ENCODE data around the gene ZER1.

Gene ZER1

DNA sequence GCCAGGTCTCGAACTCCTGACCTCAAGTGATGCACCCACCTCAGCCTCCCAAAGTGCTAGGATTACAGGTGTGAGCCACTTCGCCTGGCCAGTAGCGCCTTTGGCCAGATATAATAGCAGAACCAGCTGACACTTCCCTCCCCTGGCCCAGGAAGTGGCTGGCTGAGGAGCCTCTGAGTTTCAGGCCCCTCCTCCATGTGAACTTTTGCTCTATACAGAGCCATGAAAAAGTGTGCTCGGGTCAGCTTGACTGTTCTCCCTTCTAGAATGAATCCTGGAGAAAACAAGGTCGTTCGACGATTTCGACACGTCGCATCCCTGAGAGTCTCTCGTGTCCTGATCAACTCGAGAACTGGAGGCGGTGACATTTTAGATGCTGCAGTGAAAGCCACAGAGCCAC is 39.2 kb downstream of the ZER1 start:
- no peak for FAIRE-seq

DNA sequence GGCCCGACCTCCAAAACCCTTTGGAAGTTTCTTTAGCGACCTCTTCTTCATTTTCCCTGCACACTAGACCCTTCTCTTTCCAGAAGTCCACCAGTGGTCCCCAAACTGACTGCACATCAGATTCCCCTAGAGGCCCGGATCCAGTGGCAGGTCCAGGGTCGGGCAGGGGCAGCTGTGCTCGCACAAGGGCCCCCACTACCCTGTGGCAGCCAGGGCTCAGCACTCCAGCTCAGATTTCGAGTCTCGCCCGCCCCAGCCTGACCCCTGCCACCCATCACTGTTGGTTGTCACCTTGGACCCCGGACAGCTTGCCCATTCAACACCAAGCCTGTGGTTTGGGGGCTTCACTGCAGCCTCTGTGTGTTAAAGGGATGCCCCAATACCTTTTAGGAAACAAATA is 40.0 kb downstream of the ZER1 start:
- FAIRE-seq, result no peak

DNA sequence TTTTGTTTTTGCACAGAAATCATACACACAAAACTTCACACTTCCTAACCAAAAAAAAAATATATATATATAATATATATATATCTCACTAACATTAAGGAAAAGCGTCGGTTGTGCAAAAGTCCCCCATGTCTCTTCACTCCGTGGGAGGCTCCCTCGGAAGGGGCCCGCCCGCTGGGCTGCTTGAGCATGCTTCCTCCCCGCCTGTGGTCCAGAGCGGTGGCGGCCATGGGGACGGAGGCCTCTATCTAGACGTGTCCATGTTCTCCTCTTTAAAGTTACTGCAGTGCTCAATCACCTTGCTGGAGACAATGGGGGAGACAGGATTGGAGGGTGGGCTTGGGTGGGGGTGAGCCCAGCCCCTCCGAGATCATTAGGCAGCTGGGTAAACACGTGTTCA is 40.6 kb downstream of the ZER1 start:
- no peak for FAIRE-seq

DNA sequence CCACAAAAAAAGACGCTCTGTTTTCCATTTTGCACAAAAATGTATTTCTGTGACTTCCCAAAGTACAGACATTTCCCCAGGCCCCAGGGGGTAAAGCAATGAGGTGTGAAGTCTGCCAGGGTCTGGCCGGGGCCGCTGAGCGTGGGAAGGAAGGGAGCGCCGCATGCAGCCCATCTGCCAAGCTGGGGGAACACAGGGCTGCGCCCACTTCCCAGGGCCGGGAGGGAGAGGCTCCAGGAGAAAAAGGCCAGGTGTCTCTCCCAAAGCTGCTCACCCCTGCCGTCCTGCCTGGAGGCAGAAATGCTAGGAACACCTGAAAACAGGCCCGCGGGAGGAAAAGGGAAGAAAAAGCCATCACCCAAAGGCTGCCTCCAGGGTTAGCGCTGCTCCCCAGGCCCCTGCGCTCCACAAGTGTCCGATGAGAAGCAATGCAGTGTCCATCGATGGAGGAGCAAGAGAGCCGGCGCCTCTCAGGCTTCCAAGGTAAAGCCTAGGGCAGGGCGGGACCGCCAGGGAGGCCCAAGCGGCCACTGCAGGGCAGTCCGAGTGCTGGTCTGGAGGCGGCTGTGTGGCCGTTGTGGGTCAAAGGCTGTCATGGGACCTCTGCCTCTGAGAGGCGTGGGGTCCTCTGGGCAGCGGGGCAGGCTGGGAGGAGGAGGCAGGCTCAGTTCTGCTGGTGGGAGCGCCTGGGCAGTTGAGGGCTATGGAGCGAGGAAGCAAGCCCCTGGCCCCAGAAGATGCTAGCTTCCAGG is 41.8 kb downstream of the ZER1 start:
- FAIRE-seq, result no peak

DNA sequence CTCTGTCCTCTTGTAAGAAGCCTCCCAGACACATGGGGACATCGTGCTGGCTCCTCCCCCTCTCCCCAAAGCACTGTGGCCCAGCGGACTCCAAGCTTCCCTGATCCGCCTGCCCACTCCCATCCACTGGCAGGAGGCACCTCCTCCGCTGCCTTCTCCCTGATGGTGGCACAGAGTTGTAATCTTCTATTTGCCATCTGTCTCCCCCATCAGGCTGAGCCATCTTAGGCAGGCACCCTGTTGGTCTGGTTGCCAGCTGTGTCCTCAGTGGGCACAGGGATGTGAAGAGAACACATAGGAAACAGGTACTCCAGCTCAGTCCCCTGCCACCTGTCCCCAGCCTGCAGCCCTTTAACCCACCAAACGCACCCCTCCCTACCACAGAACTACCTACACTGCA is 42.4 kb downstream of the ZER1 start:
- no peak for FAIRE-seq

DNA sequence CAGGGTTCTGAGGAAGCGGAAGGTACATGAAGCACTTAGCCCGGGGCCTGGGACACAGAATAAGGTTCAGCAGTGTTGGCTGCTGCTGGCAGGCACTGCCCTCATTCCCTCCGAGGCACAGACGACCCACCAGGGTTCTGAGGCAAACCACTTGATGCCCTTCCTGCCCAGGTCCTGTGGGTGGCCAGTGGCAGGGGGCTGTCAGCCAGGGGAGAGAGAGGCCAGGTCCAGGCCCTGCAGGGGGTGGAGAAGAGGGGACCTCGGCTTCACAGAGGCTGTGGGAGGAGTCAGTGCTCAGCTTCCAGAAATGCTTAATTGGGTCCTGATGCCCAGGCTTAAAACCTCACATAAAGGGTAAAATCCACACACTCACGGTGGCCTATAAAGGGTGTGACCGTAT is 43.4 kb downstream of the ZER1 start:
- FAIRE-seq, result no peak

DNA sequence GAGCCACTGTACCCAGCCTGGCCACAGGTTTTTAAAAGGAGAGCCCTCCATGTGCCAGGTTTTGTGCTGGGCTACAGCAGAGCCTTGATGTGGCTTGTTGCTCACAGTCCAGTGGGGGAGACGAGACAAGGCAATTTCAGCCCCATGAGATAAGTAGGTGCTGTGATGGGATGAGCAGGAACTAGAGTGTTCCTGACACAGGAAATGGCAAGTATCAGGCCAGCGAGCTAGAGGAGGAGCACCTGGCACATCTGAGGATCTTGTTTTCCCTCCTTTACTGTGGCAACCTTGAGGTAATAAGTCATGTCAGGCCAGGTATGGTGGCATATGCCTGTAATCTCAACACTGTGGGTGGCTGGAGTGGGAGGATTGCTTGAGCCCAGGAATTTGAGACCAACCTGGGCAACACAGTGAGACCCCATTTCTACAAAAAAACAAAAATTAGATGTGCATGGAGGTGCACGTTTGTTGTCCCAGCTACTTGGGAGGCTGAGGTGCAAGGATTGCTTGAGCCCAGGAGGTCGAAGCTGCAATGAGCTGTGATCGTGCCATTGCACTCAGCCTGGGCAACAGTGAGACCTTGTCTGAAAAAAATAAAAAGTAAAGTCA is 44.0 kb downstream of the ZER1 start:
- no peak for FAIRE-seq

DNA sequence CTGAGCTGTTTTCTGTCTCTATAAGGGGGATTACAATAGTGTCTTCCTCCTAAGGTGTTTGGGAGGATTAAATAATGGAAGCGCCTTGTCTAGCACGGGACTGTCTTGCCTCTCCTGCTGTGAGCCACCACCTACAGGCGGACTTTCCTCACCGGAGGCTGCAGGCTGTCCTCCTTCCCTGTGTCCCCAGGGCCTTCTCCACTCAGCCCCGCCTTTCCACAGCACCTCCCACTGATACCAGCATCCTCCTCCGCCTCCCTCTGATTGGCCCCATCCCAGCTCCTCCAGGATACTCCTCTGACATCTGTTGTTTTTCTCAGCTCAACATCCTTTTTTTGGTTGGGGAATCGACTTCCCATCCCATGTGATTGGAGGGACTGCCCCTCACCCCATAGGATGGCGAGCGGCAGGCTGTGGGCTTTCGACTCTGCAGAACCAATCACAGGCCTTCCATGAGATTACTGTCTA is 46.9 kb downstream of the ZER1 start:
- FAIRE-seq, result no peak

DNA sequence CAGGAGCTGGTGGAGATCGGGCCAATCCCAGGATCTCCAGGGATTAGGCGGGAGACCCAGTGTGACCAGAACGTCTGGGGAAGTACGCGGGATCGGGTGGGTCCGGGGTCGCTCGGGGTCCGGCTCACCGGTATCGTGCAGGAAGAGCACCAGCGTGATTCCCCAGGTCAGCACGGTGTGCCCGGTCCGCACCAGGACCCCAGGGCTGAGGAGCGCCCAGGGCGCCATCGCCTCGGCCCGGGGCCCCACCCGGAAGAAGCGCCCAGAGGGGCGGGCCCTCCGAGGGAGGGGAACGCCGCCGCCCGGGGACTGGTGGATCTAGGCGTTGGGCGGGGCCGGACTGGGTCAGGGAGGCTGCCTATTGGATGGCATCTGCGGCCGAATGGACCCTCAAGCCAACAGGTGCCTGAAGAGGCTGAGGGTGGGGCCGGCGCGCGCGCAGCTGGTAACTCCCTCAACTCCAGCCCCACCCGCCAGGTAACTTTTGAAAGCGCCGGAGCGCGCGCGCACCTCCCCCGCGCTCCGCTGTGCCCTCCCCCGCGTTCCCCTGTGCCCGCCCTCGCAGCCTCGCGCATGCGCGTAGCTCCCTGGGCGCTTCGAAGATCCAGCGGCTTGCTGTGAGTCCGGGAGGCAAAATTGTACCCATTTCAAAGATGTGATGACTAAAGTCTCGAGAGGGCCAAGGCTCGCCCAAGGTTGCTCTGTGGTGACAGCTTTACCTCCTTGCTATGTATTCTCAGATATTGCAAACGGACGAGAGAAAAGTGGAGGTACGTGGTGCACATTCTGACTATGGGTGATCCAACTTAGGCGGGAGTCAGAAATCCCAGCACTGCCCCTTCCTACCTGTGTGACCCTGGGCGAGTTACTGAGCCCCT is 47.6 kb downstream of the ZER1 start, which contains the start of gene ZDHHC12:
ZDHHC12 (minus strand) TSS at position 262 of the 878 bp plus-strand sequence; CDS start at position 228, 34 bp downstream.
- FAIRE-seq, result peak; percentile 64

DNA sequence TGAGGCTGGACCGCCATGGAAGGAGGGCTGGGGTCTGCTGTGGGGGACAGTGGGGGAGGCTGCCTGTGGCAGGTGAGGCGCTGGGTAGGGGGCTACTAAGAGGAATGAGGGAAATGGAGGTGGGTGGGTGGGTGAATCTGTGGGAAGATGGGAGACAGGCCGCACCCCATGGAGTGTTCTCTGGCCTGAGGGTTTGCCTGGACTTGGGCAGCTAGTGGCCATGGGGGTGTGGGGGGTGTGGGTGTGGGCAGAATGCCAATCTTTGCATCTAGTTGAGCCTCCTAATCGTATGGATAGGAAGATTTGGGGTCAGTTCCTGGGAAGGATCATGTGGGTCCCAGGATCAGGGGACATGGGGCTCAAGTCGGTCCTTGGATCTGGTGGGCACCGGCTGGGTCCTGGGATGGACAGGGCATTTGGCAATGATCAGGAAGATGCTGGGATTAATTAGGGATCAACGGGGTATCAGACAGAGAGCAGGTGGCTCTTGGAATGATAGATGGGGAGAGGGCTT is 48.3 kb downstream of the ZER1 start:
- FAIRE-seq, result no peak

DNA sequence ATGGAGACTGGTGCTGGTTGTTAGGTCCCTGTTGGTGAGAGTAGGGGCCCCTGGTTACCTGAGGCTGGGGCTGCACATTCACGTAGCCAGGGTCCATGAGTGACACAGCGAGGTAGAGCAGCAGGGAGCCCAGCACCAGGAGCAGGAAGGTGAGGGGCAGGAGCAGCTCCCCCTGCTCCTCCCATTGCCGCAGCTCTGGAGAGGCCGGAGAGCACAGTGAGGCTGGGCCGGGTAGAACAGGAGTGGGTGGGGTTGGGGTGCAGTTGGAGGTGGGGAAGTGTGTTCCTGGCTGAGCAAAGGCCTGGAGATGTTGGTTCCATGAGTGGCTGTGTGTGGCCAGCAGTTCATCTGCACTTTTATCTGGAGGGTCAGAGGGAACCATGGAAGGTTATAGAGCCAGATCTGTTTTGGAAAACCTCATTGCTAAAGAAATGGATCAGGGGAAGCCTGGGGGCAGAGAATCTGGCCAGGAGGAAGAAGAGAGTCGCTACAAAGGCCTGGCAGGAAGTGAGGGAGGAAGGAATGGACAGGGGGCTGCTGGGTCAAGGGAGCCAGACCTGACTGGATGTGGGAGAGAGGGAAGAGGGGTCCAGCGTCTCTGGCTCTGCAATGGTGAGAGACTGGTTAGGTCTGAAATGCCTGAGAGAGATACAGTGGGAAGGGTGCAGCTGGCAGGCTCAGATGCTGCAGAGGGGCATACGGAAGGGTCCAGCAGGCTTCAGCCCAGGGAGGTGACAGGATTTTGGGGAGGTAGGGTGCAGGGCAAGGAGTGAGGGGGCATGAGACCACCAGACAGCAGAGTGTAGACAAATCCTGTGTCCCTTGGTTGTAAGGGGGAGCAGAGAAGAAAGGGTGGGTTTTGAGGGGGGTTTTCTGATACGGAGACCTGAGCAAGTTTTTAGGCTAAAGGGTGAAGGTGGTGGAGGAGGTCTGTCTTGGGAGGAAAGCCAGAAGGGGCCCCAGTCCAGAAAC is 49.1 kb downstream of the ZER1 start:
- FAIRE-seq, result no peak

DNA sequence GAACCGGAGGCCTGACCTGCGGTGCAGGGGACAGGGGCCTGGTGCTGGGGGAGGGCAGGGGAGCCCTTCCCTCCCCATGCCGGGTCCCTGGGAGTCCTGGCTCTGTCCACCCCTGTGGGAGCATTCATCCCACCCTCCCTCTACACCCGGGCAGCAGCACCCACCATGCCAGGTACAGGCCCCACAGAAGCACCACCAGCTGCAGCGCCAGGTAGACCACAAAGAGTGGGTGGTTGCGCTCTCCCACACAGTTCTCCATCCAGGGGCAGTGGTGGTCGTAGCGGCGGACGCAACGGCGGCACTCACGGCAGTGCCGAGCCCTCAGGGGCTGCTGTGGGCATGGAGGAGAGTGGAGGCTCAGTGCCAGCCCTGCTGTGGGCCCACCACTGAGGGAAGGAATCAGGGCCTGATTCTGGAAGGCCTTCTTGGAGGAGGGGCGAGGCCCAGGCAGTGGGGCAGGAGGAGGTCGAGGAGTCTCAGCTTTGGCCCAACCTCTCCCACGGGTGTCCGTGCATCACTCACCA is 50.2 kb downstream of the ZER1 start:
- FAIRE-seq, result no peak

DNA sequence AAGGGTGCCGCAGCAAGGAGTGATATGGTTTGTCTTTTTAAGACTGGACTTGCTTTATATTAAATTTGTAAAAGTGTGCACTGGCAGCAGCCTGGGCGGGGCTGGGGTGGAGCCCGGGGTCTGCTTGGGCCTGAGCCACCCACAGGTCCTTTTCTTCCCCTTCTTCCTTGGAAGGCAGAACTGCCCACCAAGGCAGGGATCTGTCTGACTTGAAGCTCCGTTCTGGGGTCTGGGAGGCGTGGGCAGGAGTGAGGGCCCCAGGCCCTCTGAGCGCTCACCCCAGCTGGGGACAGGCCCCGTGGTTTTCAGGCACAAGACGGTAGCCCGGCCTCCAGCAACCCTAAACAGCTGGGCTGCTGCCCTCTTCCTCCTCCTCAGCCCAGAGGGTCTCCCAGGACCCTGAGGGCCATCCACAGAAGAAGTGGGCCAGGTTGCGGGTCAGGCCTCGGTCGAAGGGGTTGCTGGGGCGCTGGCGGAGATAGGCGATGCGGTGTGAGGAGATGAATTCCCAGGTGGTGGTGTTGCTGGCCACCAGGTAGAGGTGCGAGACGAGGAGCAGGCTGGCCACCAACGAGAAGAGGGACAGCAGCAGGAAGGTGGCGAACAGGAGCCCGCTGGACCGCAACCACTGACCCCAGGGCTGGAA is 50.8 kb downstream of the ZER1 start:
- FAIRE-seq, result no peak

DNA sequence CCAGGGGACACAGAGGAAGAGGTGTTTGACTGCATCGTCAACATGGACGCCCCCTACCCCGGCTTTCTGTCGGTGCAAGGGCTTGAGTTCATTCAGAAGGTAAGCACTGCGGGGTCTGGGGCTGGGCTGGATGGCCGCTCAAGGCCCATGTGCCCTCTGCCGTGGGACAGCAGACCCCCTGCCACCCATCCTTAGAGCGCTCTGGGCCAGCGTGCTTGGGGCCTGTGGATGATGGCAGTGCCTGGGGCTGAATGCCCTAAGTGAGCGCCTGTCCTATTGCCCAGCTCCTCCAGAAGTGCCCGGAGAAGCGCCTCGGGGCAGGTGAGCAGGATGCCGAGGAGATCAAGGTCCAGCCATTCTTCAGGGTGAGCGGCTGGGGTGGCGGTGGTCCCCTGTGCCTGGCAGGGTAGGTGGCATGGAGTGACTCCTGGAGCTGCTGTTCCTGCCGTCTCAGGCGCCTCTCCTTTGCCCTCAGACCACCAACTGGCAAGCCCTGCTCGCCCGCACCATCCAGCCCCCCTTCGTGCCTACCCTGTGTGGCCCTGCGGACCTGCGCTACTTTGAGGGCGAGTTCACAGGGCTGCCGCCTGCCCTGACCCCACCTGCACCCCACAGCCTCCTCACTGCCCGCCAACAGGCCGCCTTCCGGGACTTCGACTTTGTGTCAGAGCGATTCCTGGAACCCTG is 51.7 kb downstream of the ZER1 start:
- FAIRE-seq, result no peak

DNA sequence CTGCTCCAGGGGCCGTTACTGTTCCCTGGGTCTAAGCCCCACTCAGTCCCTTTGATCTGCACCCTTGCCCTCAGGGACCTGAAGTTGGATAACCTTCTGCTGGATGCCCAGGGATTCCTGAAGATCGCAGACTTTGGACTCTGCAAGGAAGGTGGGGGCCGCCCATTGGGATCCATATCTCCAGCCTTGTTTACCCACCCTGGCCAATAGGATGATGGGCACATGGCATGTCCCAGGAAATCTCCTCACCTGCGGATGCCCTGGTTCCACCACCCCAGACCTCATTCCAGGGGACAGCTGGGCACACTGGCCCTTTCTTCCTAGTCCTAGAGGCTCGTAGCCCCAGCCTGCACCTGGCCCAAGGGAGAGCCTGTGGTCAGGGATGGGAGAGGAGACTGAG is 53.3 kb downstream of the ZER1 start:
- FAIRE-seq, result no peak

DNA sequence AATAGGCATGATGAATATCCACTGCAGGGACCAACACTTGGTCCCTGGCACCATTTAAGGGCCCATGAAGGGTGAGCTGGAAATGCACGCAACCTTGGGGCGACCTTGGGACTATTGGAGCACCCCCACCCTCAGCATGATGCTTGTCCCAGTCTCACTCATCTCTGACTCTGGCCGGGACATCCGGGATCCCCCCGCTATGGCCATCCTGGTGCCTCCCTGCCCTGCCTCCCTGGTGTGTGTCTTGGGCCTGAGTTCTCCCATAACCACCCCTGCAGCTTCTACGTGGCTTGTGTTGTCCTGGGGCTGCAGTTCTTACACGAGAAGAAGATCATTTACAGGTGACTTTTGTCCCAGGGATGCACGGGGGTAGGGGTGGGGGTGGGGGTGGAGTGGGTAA is 53.7 kb downstream of the ZER1 start:
- FAIRE-seq, result no peak

DNA sequence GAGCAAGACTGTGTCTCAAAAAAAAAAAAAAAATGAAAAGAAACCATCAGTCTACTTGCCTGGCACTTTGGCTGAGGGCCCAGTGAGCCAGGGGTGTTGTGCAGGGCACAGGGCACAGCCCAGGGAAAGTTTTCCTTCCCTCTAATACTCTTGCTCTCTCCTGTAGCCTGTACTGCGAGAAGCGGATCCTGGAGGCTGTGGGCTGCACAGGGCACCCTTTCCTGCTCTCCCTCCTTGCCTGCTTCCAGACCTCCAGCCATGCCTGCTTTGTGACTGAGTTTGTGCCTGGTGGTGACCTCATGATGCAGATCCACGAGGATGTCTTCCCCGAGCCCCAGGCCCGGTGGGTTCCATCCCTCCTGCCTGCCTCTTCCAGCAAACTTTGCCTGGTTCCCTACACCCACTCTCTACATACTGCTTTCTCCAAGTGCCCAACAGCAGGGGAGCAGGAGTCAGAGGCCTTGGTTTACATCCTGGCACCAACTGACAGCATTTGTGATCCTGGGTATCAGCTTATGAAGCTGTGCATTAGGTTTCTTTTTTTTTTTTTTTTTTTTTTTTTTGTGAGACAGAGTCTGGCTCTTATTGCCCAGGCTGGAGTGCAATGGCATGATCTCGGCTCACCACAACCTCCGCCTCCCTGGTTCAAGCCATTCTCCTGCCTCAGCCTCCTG is 55.0 kb downstream of the ZER1 start:
- FAIRE-seq, result no peak

DNA sequence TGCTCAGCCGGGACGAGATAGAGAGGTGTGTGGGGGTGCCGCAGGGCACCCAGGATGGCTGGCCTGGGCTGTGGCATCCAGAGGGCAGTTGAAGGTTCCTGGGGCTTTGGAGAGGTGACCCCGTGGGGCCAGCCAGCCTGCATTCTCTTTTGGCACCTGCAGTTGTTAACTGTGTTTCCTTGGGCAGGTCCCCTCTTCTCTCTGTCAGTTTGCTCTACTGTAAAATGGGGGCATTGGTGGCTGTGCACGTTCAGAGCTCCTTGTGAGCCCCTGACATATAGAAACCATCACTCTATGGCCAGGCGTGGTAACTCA is 56.3 kb downstream of the ZER1 start:
- FAIRE-seq, result no peak

DNA sequence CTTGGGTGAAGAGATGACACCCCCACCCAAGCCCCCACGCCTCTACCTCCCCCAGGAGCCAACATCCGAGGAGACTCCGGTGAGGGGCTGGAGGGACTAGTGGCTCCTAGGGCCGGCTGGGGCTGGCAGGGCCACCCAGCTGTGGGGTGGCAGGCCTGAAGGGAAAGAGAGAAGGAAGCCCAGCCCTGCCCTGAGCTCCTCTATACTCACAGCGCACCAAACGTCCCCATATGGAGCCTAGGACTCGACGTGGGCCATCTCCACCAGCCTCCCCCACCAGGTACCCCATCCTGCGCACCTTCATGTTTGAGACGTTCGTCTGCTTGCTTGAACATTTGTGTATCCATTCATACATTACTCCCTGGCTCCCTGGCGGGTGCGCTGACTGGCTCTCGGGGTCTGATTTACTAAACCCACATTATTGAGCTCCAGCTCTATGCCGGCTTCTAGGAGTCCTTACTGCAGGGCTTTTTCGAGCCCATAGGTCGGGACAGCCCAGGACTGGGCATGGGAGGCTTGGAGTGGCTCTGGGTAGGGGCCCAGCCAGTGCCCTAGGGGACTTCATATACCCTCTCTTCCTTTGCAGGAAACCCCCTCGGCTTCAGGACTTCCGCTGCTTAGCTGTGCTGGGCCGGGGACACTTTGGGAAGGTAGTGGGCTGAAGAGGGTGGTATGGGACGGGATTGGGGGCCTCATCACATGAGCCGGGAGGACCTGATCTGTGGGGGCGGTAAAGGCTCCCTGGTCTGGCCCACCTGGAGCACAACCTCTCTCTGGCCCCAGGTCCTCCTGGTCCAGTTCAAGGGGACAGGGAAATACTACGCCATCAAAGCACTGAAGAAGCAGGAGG is 56.9 kb downstream of the ZER1 start:
- no peak for FAIRE-seq

Data from islet of Langerhans (tissue), 1 donor.